H1 (cell line): ENCODE measurements around the gene PDE9A. TPM values are rescaled to one million over a fixed set of nuclear protein-coding genes. Genes with fewer than 3 reads are reported as not detected.

Experiments used
- CTCF ChIA-PET: fragments of 300-600 bp; sonication (Branson Sonifier 250); formaldehyde crosslinking; loops from one replicate; lab custom pipeline; 2021; ENCODE audit not compliant: partially characterized antibody; lab: Charles Lee
- POLR2A ChIA-PET: fragments of 300-600 bp; sonication (Branson Sonifier 250); formaldehyde crosslinking; loops from one replicate; lab custom pipeline; 2021; ENCODE audit warnings: inconsistent platforms; ENCODE audit not compliant: partially characterized antibody; lab: Charles Lee
- DNase-seq, 2 experiments: peaks; one replicate each; pipeline versions ENCODE4 v3.0.0 to v3.0.0-alpha.2; 2010 to 2022; ENCODE audit warnings: low spot score in 2 of 2, low read depth in 1 of 2, mixed read lengths in 1 of 2
- FAIRE-seq: peaks from 2 replicates; lab custom pipeline; 2011; peaks lifted over from hg19 to GRCh38; lab: Jason Lieb, UNC
- H2AFZ ChIP-seq: 2 replicates; pipeline ENCODE4 v1.8.1; 2012; ENCODE audit warnings: low read length, inconsistent platforms
- H2AK5ac ChIP-seq: 2 replicates; pipeline ENCODE4 v1.6.1; 2013; ENCODE audit warnings: low read depth, low read length
- H2BK120ac ChIP-seq: replicated peaks from 2 replicates; pipeline ENCODE3; 2013; ENCODE audit warnings: low read depth, low read length, inconsistent platforms
- H2BK12ac ChIP-seq: 2 replicates; pipeline ENCODE4 v1.6.1; 2013; ENCODE audit warnings: low read depth, low read length
- H2BK15ac ChIP-seq: 2 replicates; pipeline ENCODE4 v1.6.1; 2013; ENCODE audit warnings: low read length
- H2BK20ac ChIP-seq: 2 replicates; pipeline ENCODE4 v1.6.1; 2013; ENCODE audit warnings: low read length
- H2BK5ac ChIP-seq: 2 replicates; pipeline ENCODE4 v1.6.1; 2013; ENCODE audit warnings: low read depth, low read length
- H3K14ac ChIP-seq: 2 replicates; pipeline ENCODE4 v1.6.1; 2013; ENCODE audit warnings: inconsistent platforms; ENCODE audit not compliant: insufficient read length
- H3K18ac ChIP-seq: 2 replicates; pipeline ENCODE4 v1.6.1; 2013; ENCODE audit warnings: low read length; ENCODE audit errors: extremely low read depth
- H3K23ac ChIP-seq: 2 replicates; pipeline ENCODE4 v1.6.1; 2013; ENCODE audit warnings: inconsistent platforms; ENCODE audit not compliant: insufficient read length
- H3K23me2 ChIP-seq: 2 replicates; pipeline ENCODE4 v1.6.1; 2013; ENCODE audit warnings: low read depth, low read length
- H3K27ac ChIP-seq: 2 replicates; pipeline ENCODE4 v1.6.1; 2011; ENCODE audit warnings: low read depth, low read length, inconsistent platforms
- H3K27me3 ChIP-seq, 4 experiments: replicated peaks in 1 of 4; 1 replicate in 1 of 4; 2 replicates in 3 of 4; pipeline versions ENCODE4 v1.6.1 to v1.8.1; 2011 to 2013; ENCODE audit warnings: low read length in 3 of 4, mild to moderate bottlenecking in 3 of 4, inconsistent platforms in 2 of 4, mixed read lengths in 2 of 4, moderate library complexity in 1 of 4; ENCODE audit not compliant: control insufficient read depth in 3 of 4, insufficient read depth in 3 of 4; ENCODE audit errors: extremely low read depth in 1 of 4
- H3K36me3 ChIP-seq, 4 experiments: 2 replicates each; pipeline versions ENCODE4 v1.6.1 to v1.8.1; 2011 to 2013; ENCODE audit warnings: mild to moderate bottlenecking in 4 of 4, low read length in 3 of 4, moderate library complexity in 2 of 4, control low read depth in 1 of 4, inconsistent platforms in 1 of 4; ENCODE audit not compliant: insufficient read depth in 4 of 4, control insufficient read depth in 2 of 4
- H3K4ac ChIP-seq: replicated peaks from 2 replicates; pipeline ENCODE3; 2013; ENCODE audit warnings: low read length, low read depth, mixed read lengths, inconsistent platforms; ENCODE audit not compliant: insufficient read length
- H3K4me1 ChIP-seq, 4 experiments: replicated peaks in 1 of 4; 1 replicate in 1 of 4; 2 replicates in 3 of 4; pipeline versions ENCODE4 v1.6.1 to v1.8.1; 2011 to 2013; ENCODE audit warnings: low read length in 3 of 4, inconsistent platforms in 2 of 4, mixed read lengths in 1 of 4; ENCODE audit not compliant: insufficient read depth in 4 of 4, control insufficient read depth in 3 of 4
- H3K4me2 ChIP-seq, 2 experiments: 2 replicates each; pipeline versions ENCODE4 v1.6.1 to v1.8.1; 2011 to 2013; ENCODE audit warnings: low read depth in 2 of 2, low read length in 2 of 2, control low read depth in 1 of 2, inconsistent platforms in 1 of 2, mild to moderate bottlenecking in 1 of 2; ENCODE audit not compliant: insufficient read depth in 1 of 2
- H3K4me3 ChIP-seq, 4 experiments: fragments of 200-600, 300-600 bp in 1 of 4; sonication (generic), shearing (Covaris generic), sonication (Bioruptor Twin) in 1 of 4; 2 replicates each; pipeline versions ENCODE4 v1.5.1 to v1.8.1; 2011 to 2016; ENCODE audit warnings: low read length in 4 of 4, low read depth in 3 of 4, control low read depth in 2 of 4, inconsistent platforms in 2 of 4, mild to moderate bottlenecking in 2 of 4, mixed read lengths in 1 of 4, moderate library complexity in 1 of 4; ENCODE audit not compliant: insufficient read depth in 2 of 4; ENCODE audit errors: extremely low read depth in 1 of 4
- H3K56ac ChIP-seq: replicated peaks from 2 replicates; pipeline ENCODE3; 2013; ENCODE audit warnings: low read depth, mild to moderate bottlenecking, mixed read lengths, low read length, inconsistent platforms; ENCODE audit not compliant: insufficient read length
- H3K79me1 ChIP-seq: 2 replicates; pipeline ENCODE4 v1.6.1; 2013; ENCODE audit warnings: low read depth, low read length, control low read depth
- H3K79me2 ChIP-seq, 2 experiments: 2 replicates each; pipeline versions ENCODE4 v1.6.1 to v1.8.1; 2012 to 2013; ENCODE audit warnings: low read length in 2 of 2, mild to moderate bottlenecking in 2 of 2, inconsistent platforms in 1 of 2; ENCODE audit not compliant: insufficient read depth in 2 of 2, control insufficient read depth in 1 of 2
- H3K9ac ChIP-seq, 4 experiments: replicated peaks in 1 of 4; 1 replicate in 1 of 4; 2 replicates in 3 of 4; pipeline versions ENCODE4 v1.6.1 to v1.8.1; 2011 to 2013; ENCODE audit warnings: low read depth in 3 of 4, low read length in 3 of 4, control low read depth in 2 of 4, mild to moderate bottlenecking in 2 of 4, moderate library complexity in 2 of 4, inconsistent platforms in 1 of 4; ENCODE audit errors: extremely low read depth in 1 of 4
- H3K9me3 ChIP-seq, 2 experiments: 2 replicates each; pipeline versions ENCODE4 v1.6.1 to v1.8.1; 2012 to 2013; ENCODE audit warnings: mild to moderate bottlenecking in 2 of 2, moderate library complexity in 2 of 2, control low read depth in 1 of 2, inconsistent platforms in 1 of 2, low read depth in 1 of 2, low read length in 1 of 2, mixed read lengths in 1 of 2; ENCODE audit not compliant: insufficient read depth in 2 of 2
- H4K20me1 ChIP-seq, 2 experiments: replicated peaks in 1 of 2; 2 replicates each; pipeline versions ENCODE3 to v1.8.1; 2011 to 2013; ENCODE audit warnings: inconsistent platforms in 2 of 2, low read length in 2 of 2, mild to moderate bottlenecking in 1 of 2; ENCODE audit not compliant: insufficient read depth in 2 of 2, control insufficient read depth in 1 of 2
- H4K5ac ChIP-seq: 2 replicates; pipeline ENCODE4 v1.6.1; 2013; ENCODE audit warnings: low read length, low read depth, mixed read lengths, inconsistent platforms; ENCODE audit not compliant: insufficient read length
- H4K8ac ChIP-seq: 2 replicates; pipeline ENCODE4 v1.8.0; 2013; ENCODE audit warnings: mild to moderate bottlenecking, moderate library complexity, low read length, inconsistent platforms; ENCODE audit not compliant: insufficient read depth; ENCODE audit errors: extremely low read depth
- H4K91ac ChIP-seq: replicated peaks from 2 replicates; pipeline ENCODE3; 2013; ENCODE audit warnings: low read length, mixed read lengths, inconsistent platforms; ENCODE audit not compliant: insufficient read length
- ATF2 ChIP-seq: IDR thresholded peaks from 2 replicates; pipeline ENCODE4 v1.6.1; 2012; ENCODE audit warnings: low read length, inconsistent platforms
- PHF8 ChIP-seq: fragments of 200-600 bp; sonication (generic); conservative IDR thresholded peaks from 2 replicates; pipeline ENCODE4 v1.7.1; 2012; ENCODE audit warnings: low read depth, mild to moderate bottlenecking, inconsistent platforms, low read length, moderate library complexity
- RAD21 ChIP-seq, 2 experiments: IDR thresholded peaks in 1 of 2; conservative IDR thresholded peaks in 1 of 2; 2 replicates each; pipeline ENCODE4 v1.6.1; 2011; ENCODE audit warnings: low read depth in 2 of 2, low read length in 2 of 2, improper control_type of control experiment in 1 of 2, inconsistent platforms in 1 of 2, mild to moderate bottlenecking in 1 of 2, moderate library complexity in 1 of 2
- WGBS, 2 experiments: shearing (Covaris generic) in 1 of 2; methylation state at CpG; one replicate each; pipeline versions ENCODE4 v1.1.6 to v1.1.7; 2013 to 2015; ENCODE audit warnings: low lambda C conversion rate in 2 of 2, mixed read lengths in 2 of 2, inconsistent platforms in 1 of 2, low coverage in 1 of 2, missing lambda C conversion rate in 1 of 2; ENCODE audit not compliant: insufficient replicate concordance in 2 of 2, insufficient coverage in 1 of 2, insufficient read length in 1 of 2; ENCODE audit errors: extremely low coverage in 1 of 2, missing lambda C conversion rate in 1 of 2; 5-methylcytosine and 5-hydroxymethylcytosine counted together
- polyA plus RNA-seq, 7 experiments: library from polyadenylated mRNA; depleted of rRNA in 3 of 7; stranded (reverse) in 5 of 7; unstranded in 2 of 7; fragments of >200 nt in 5 of 7; fragments of 200-250 nt in 2 of 7; gene quantifications; 1 replicate in 5 of 7; 2 replicates in 1 of 7; 4 replicates in 1 of 7; pipeline versions ENCODE4 v1.2.1 to v1.2.3, GENCODE V29; 2011 to 2013; ENCODE audit warnings: missing spikeins in 2 of 7, mixed read lengths in 2 of 7
- total RNA-seq: library from RNA; stranded (reverse); fragmentation: NEBNext Ultra II Directional; extraction: Animal tissue kit (Norgen Biotek cat#: 25700); gene quantifications from 2 replicates; pipeline ENCODE4 v1.2.1, GENCODE V29; 2021
- TF ChIP-seq, protein P1 (sequence below): IDR thresholded peaks from 2 replicates; pipeline ENCODE4 v1.6.1; 2012; ENCODE audit warnings: inconsistent platforms

The PDE9A gene
- total and polyA plus RNA-seq, 2 of the 8 experiments (the other 6 are each of a cell fraction or from before 2014, with no cell fraction given), result 39.2 to 45.9 TPM

DNA sequence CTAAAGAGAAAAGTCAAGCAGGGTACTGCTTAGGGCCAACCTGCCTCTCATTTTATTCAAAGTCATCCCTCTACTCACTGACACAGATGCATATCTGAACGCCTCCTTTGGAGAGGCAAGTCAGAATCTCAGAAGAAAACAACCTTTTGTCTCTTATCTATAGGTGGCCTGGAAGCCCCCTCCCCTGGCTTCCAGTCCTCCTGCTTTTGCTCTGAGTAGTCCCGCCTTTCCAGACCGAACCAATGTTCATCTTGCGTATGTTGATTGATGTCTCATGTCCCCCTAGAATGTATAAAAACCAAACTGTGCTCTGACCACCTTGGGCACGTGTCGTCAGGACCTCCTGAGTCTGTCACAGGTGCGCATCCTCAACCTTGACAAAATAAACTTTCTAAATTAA lies 144.1 kb downstream of the PDE9A start:
- H4K91ac ChIP-seq, result no peak overlapping the region
- H2BK20ac ChIP-seq, result no peak overlapping the region
- H3K9ac ChIP-seq, result no peak overlapping the region
- H4K5ac ChIP-seq, result no peak overlapping the region
- no peaks in the 10 kb centered on the region for H3K23me2 ChIP-seq
- no peak overlapping the region for H3K4me3 ChIP-seq
- WGBS, 2 experiments, result 87% methylated on average over 7 of the region's 7 CpGs; no CpG with 5 or more reads in 1 of the 2 experiments
- no peaks in the 10 kb centered on the region for H3K9me3 ChIP-seq
- H3K4me1 ChIP-seq, result peaks cover 0 to 9% (median 6%) of the 10 kb centered on the region in 4 experiments; a peak in 4 of 7 replicates
- no peak overlapping the region for H3K14ac ChIP-seq
- H3K23ac ChIP-seq, result no peak overlapping the region
- H3K79me2 ChIP-seq, result no peaks in the 10 kb centered on the region
- ChIA-PET POLR2A (interaction anchor here (1.2 to 2.7 kb wide), 4 partner anchors 10 to 17 kb away, joined by 3 to 11 read pairs (median 6); no protein-coding TSS in a partner anchor), CTCF (interaction anchor here (1.1 to 1.8 kb wide), 4 partner anchors 11 to 218 kb away, joined by 3 to 6 read pairs (median 5); no protein-coding TSS in a partner anchor)
- DNase-seq (no peak), FAIRE-seq (no peak)
- no peak overlapping the region for H2AK5ac ChIP-seq
- H2BK120ac ChIP-seq, result no peak overlapping the region
- no peaks in the 10 kb centered on the region; a peak in 1 of 7 replicates for H3K27me3 ChIP-seq
- H3K27ac ChIP-seq, result no peak overlapping the region
- no peak overlapping the region for H3K4me2 ChIP-seq
- no peaks in the 10 kb centered on the region for H4K20me1 ChIP-seq
- no peak overlapping the region; the same call in 1 of the 2 replicates for H2BK5ac ChIP-seq
- H3K18ac ChIP-seq, result no peak overlapping the region
- no peak overlapping the region for H2AFZ ChIP-seq
- H3K79me1 ChIP-seq, result no peaks in the 10 kb centered on the region
- H3K4ac ChIP-seq, result no peak overlapping the region
- H2BK12ac ChIP-seq, result no peak overlapping the region
- no peaks in the 10 kb centered on the region for H3K36me3 ChIP-seq
- H4K8ac ChIP-seq, result no peak overlapping the region
- H3K56ac ChIP-seq, result no peak overlapping the region
- no peak overlapping the region for H2BK15ac ChIP-seq
- TF ChIP-seq RAD21 (IDR thresholded peaks at IDR 0.05 in 1 of 2, conservative IDR thresholded peaks at IDR 0.05 in 1 of 2; ENCODE audit: low read depth in 2 of 2, low read length in 2 of 2), result no peak
- no peak for TF ChIP-seq PHF8
- TF ChIP-seq, protein P1, sequence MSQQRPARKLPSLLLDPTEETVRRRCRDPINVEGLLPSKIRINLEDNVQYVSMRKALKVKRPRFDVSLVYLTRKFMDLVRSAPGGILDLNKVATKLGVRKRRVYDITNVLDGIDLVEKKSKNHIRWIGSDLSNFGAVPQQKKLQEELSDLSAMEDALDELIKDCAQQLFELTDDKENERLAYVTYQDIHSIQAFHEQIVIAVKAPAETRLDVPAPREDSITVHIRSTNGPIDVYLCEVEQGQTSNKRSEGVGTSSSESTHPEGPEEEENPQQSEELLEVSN, result no peak
- TF ChIP-seq ATF2, result no peak
